BLaER1 (cell line): Measurements from ENCODE around the gene ZNRF3.

ENCODE experiments used
- H3K27ac ChIP-seq: shearing (Covaris generic); formaldehyde crosslinking; 2 replicates; pipeline ENCODE4 v1.8.1; 2022
- H3K27me3 ChIP-seq: shearing (Covaris generic); formaldehyde crosslinking; 2 replicates; pipeline ENCODE4 v1.8.1; 2022
- H3K36me3 ChIP-seq: shearing (Covaris generic); formaldehyde crosslinking; 2 replicates; pipeline ENCODE4 v1.8.1; 2022
- H3K4me1 ChIP-seq: shearing (Covaris generic); formaldehyde crosslinking; 2 replicates; pipeline ENCODE4 v1.8.1; 2022
- H3K4me2 ChIP-seq: shearing (Covaris generic); formaldehyde crosslinking; 2 replicates; pipeline ENCODE4 v1.8.1; 2022
- H3K4me3 ChIP-seq: shearing (Covaris generic); formaldehyde crosslinking; 2 replicates; pipeline ENCODE4 v1.8.1; 2022
- H3K9ac ChIP-seq: shearing (Covaris generic); formaldehyde crosslinking; 2 replicates; pipeline ENCODE4 v1.8.1; 2022
- H3K9me3 ChIP-seq: shearing (Covaris generic); formaldehyde crosslinking; 2 replicates; pipeline ENCODE4 v1.8.1; 2022
- H4K20me1 ChIP-seq: shearing (Covaris generic); formaldehyde crosslinking; 2 replicates; pipeline ENCODE4 v1.8.1; 2022
- Cebpa-rat ChIP-seq: shearing (Covaris generic); IDR thresholded peaks from 2 replicates; pipeline ENCODE4 v1.8.1; 2022

Gene ZNRF3

GRCh38 chr22:29012101-29012433, 128.7 kb downstream of the ZNRF3 start:
- Histone ChIP-seq H3K27ac (no peak overlapping the region), H3K9me3 (no peaks in the 10 kb centered on the region), H3K27me3 (no peaks in the 10 kb centered on the region), H3K4me3 (no peak overlapping the region), H3K9ac (no peak overlapping the region), H3K4me2 (no peak overlapping the region), H4K20me1 (peaks cover 8% of the 10 kb centered on the region), H3K4me1 (no peaks in the 10 kb centered on the region), H3K36me3 (peaks cover 10% of the 10 kb centered on the region)
- no peak for TF ChIP-seq Cebpa-rat

GRCh38 chr22:29012952-29013351, 129.6 kb downstream of the ZNRF3 start:
- Histone ChIP-seq H4K20me1 (peaks cover 15% of the 10 kb centered on the region; the same call in 1 of the 2 replicates), H3K4me1 (no peaks in the 10 kb centered on the region), H3K9ac (no peak overlapping the region), H3K4me2 (no peak overlapping the region), H3K4me3 (no peak overlapping the region), H3K27me3 (no peaks in the 10 kb centered on the region), H3K9me3 (no peaks in the 10 kb centered on the region), H3K36me3 (peaks cover 11% of the 10 kb centered on the region), H3K27ac (no peak overlapping the region)
- TF ChIP-seq Cebpa-rat = no peak

GRCh38 chr22:29014293-29014692, 130.9 kb downstream of the ZNRF3 start:
- TF ChIP-seq Cebpa-rat = no peak
- Histone ChIP-seq H3K9me3 (peaks cover 5% of the 10 kb centered on the region; the same call in 1 of the 2 replicates), H3K27ac (no peak overlapping the region), H4K20me1 (peaks cover 15% of the 10 kb centered on the region; the same call in 1 of the 2 replicates), H3K4me1 (no peaks in the 10 kb centered on the region), H3K4me2 (no peak overlapping the region), H3K4me3 (no peak overlapping the region), H3K36me3 (peaks cover 16% of the 10 kb centered on the region), H3K9ac (no peak overlapping the region), H3K27me3 (no peaks in the 10 kb centered on the region)

GRCh38 chr22:29014773-29015172, 131.4 kb downstream of the ZNRF3 start:
- Histone ChIP-seq H3K27ac (no peak overlapping the region), H3K4me1 (no peaks in the 10 kb centered on the region), H3K36me3 (peaks cover 16% of the 10 kb centered on the region), H4K20me1 (peaks cover 15% of the 10 kb centered on the region; the same call in 1 of the 2 replicates), H3K9me3 (peaks cover 5% of the 10 kb centered on the region; the same call in 1 of the 2 replicates), H3K4me2 (no peak overlapping the region), H3K4me3 (no peak overlapping the region), H3K27me3 (no peaks in the 10 kb centered on the region), H3K9ac (no peak overlapping the region)
- TF ChIP-seq Cebpa-rat = no peak

GRCh38 chr22:29016067-29016938, 132.9 kb downstream of the ZNRF3 start:
- Histone ChIP-seq H3K36me3 (peaks cover 16% of the 10 kb centered on the region), H4K20me1 (peaks cover 15% of the 10 kb centered on the region; the same call in 1 of the 2 replicates), H3K27me3 (no peaks in the 10 kb centered on the region), H3K4me1 (peaks cover 4% of the 10 kb centered on the region), H3K4me2 (no peak overlapping the region), H3K9ac (no peak overlapping the region), H3K27ac (no peak overlapping the region), H3K4me3 (no peak overlapping the region), H3K9me3 (peaks cover 5% of the 10 kb centered on the region; the same call in 1 of the 2 replicates)
- no peak for TF ChIP-seq Cebpa-rat

GRCh38 chr22:29018293-29019189, 135.2 kb downstream of the ZNRF3 start:
- H3K4me1 ChIP-seq = peaks cover 4% of the 10 kb centered on the region
- peaks cover 5% of the 10 kb centered on the region; the same call in 1 of the 2 replicates for H3K9me3 ChIP-seq
- H3K9ac ChIP-seq = no peak overlapping the region
- no peak overlapping the region for H3K4me2 ChIP-seq
- H3K4me3 ChIP-seq = no peak overlapping the region
- H3K27me3 ChIP-seq = no peaks in the 10 kb centered on the region
- H3K36me3 ChIP-seq = 0 out of 2 replicates have a peak, but pooled peaks cover 6% of the 10 kb centered on the region
- H3K27ac ChIP-seq = no peak overlapping the region
- H4K20me1 ChIP-seq = peaks cover 23% of the 10 kb centered on the region; the same call in 1 of the 2 replicates
- TF ChIP-seq Cebpa-rat = no peak

GRCh38 chr22:29022101-29022817, 138.9 kb downstream of the ZNRF3 start:
- Histone ChIP-seq H3K4me3 (no peak overlapping the region), H3K36me3 (peaks cover 13% of the 10 kb centered on the region), H3K9ac (no peak overlapping the region), H3K4me2 (no peak overlapping the region), H3K9me3 (peaks cover 5% of the 10 kb centered on the region; the same call in 1 of the 2 replicates), H3K27ac (no peak overlapping the region), H4K20me1 (peaks cover 30% of the 10 kb centered on the region), H3K27me3 (no peaks in the 10 kb centered on the region), H3K4me1 (peaks cover 4% of the 10 kb centered on the region)
- TF ChIP-seq Cebpa-rat = no peak

GRCh38 chr22:29023172-29023796, 139.9 kb downstream of the ZNRF3 start:
- no peak overlapping the region for H3K9ac ChIP-seq
- H3K9me3 ChIP-seq = peaks cover 4% of the 10 kb centered on the region; the same call in 1 of the 2 replicates
- no peak for TF ChIP-seq Cebpa-rat
- peaks cover 30% of the 10 kb centered on the region for H4K20me1 ChIP-seq
- no peak overlapping the region for H3K4me3 ChIP-seq
- no peak overlapping the region for H3K4me2 ChIP-seq
- peaks cover 9% of the 10 kb centered on the region for H3K36me3 ChIP-seq
- H3K4me1 ChIP-seq = peaks cover 4% of the 10 kb centered on the region
- no peak overlapping the region for H3K27ac ChIP-seq
- no peaks in the 10 kb centered on the region for H3K27me3 ChIP-seq

GRCh38 chr22:29026579-29026978, 143.2 kb downstream of the ZNRF3 start:
- Histone ChIP-seq H3K4me2 (no peak overlapping the region), H3K9ac (no peak overlapping the region), H3K27ac (no peak overlapping the region), H3K9me3 (no peaks in the 10 kb centered on the region), H3K36me3 (peaks cover 7% of the 10 kb centered on the region), H4K20me1 (peaks cover 63% of the 10 kb centered on the region), H3K4me3 (no peak overlapping the region), H3K4me1 (peaks cover 17% of the 10 kb centered on the region), H3K27me3 (peaks cover 30% of the 10 kb centered on the region)
- TF ChIP-seq Cebpa-rat = no peak
